HepG2 (cell line): ENCODE measurements around the gene RAB6A. TPM values are rescaled to one million over a fixed set of nuclear protein-coding genes. Genes with fewer than 3 reads are reported as not detected.
"Not testable (repeated sequence)": the region's sequence is repeated elsewhere in the genome, so short reads cannot be mapped to it uniquely, and the experiment has no call there.

Source experiments
- ATAC-seq: fragments of 200-7000 bp; cut with Tn5 transposase; 3 replicates; pipeline ENCODE4 v1.9.1; 2020; ENCODE audit warnings: mild to moderate bottlenecking, moderate library complexity
- BruUV-seq: library from RNA; stranded (reverse); fragments of 400-500 nt; replicated peaks from 2 replicates; lab custom pipeline; 2021; lab: Mats Ljungman, UMichigan
- CTCF ChIA-PET: fragments of 300-600 bp; formaldehyde crosslinking; extraction: SDS; loops from one replicate; lab custom pipeline; 2021; ENCODE audit warnings: low total read pairs, inconsistent platforms, low intra/inter-chr PET ratio; lab: Yijun Ruan, JAX
- POLR2A ChIA-PET: fragments of 350-600 bp; sonication (Branson Sonifier 250); formaldehyde crosslinking; loops from one replicate; lab custom pipeline; 2020; ENCODE audit warnings: antibody characterized with exemption, inconsistent platforms; lab: Yijun Ruan, JAX
- DNase-seq: peaks from one replicate; pipeline ENCODE4 v3.0.0-alpha.2; 2015; ENCODE audit warnings: low spot score
- FAIRE-seq: peaks from 3 replicates; lab custom pipeline; 2011; peaks lifted over from hg19 to GRCh38; lab: Jason Lieb, UNC
- H2AFZ ChIP-seq: one replicate; pipeline ENCODE4 v1.6.1; 2011; ENCODE audit warnings: low read length, inconsistent platforms
- H3K27ac ChIP-seq: fragments of 300-600 bp; 3 replicates; pipeline ENCODE4 v1.8.0; 2011; ENCODE audit warnings: mixed run types, mild to moderate bottlenecking, mixed read lengths, low read length, inconsistent platforms; ENCODE audit not compliant: insufficient read depth; ENCODE audit errors: extremely low read length
- H3K27me3 ChIP-seq, 2 experiments: fragments of 200-600 bp in 1 of 2; 2 replicates in 1 of 2; 3 replicates in 1 of 2; pipeline versions ENCODE4 v1.6.0 to v1.8.0; 2011; ENCODE audit warnings: low read length in 2 of 2, mild to moderate bottlenecking in 2 of 2, moderate library complexity in 2 of 2, inconsistent platforms in 1 of 2; ENCODE audit not compliant: insufficient read depth in 2 of 2, control insufficient read depth in 1 of 2
- H3K36me3 ChIP-seq, 2 experiments: fragments of 200-600 bp in 1 of 2; replicated peaks in 1 of 2; 2 replicates in 1 of 2; 3 replicates in 1 of 2; pipeline versions ENCODE4 v1.5.1 to v1.8.0; 2011; ENCODE audit warnings: low read length in 2 of 2, inconsistent platforms in 1 of 2; ENCODE audit not compliant: insufficient read depth in 2 of 2, control insufficient read depth in 1 of 2
- H3K4me1 ChIP-seq: 2 replicates; pipeline ENCODE4 v1.5.1; 2012; ENCODE audit warnings: low read length, inconsistent platforms; ENCODE audit not compliant: insufficient read depth
- H3K4me2 ChIP-seq: 2 replicates; pipeline ENCODE4 v1.6.0; 2011; ENCODE audit warnings: low read depth, low read length, inconsistent platforms
- H3K4me3 ChIP-seq, 3 experiments: fragments of 200-600 bp in 1 of 3; sonication (generic), shearing (Covaris generic) in 1 of 3; replicated peaks in 1 of 3; 2 replicates each; pipeline ENCODE4 v1.5.1; 2011 to 2016; ENCODE audit warnings: low read length in 3 of 3, inconsistent platforms in 2 of 3, low read depth in 2 of 3, mild to moderate bottlenecking in 2 of 3, control low read depth in 1 of 3, mixed read lengths in 1 of 3; ENCODE audit not compliant: insufficient read depth in 1 of 3
- H3K79me2 ChIP-seq: one replicate; pipeline ENCODE4 v1.6.1; 2011; ENCODE audit warnings: low read length, inconsistent platforms; ENCODE audit not compliant: insufficient read depth
- H3K9ac ChIP-seq: 2 replicates; pipeline ENCODE4 v1.6.0; 2011; ENCODE audit warnings: mild to moderate bottlenecking, low read depth, low read length, inconsistent platforms; ENCODE audit not compliant: insufficient read depth
- H3K9me3 ChIP-seq: 2 replicates; pipeline ENCODE4 v1.5.1; 2012; ENCODE audit warnings: mild to moderate bottlenecking, low read length
- H4K20me1 ChIP-seq: 2 replicates; pipeline ENCODE4 v1.6.0; 2011; ENCODE audit warnings: inconsistent platforms, mild to moderate bottlenecking, low read length, moderate library complexity; ENCODE audit not compliant: insufficient read depth
- ATRX ChIP-seq: sonication (generic); formaldehyde crosslinking; IDR thresholded peaks from 2 replicates; pipeline ENCODE4 v1.4.0; 2020; ENCODE audit warnings: missing genetic modification reagents, borderline replicate concordance
- DDIT3 ChIP-seq: sonication (generic); formaldehyde crosslinking; IDR thresholded peaks from 2 replicates; pipeline ENCODE4 v1.4.0; 2020; ENCODE audit warnings: mild to moderate bottlenecking, missing genetic modification reagents
- KDM4B ChIP-seq: sonication (generic); formaldehyde crosslinking; IDR thresholded peaks from 2 replicates; pipeline ENCODE4 v1.4.0; 2020; ENCODE audit warnings: missing genetic modification reagents
- MNT ChIP-seq: fragments of 450-650 bp; IDR thresholded peaks from 2 replicates; pipeline ENCODE4 v1.6.1; 2016
- STAG1 ChIP-seq: sonication (generic); formaldehyde crosslinking; IDR thresholded peaks from 2 replicates; pipeline ENCODE4 v1.4.0; 2020; ENCODE audit warnings: missing genetic modification reagents
- ZNF354B ChIP-seq: sonication (generic); formaldehyde crosslinking; IDR thresholded peaks from 2 replicates; pipeline ENCODE4 v1.8.0; 2022; ENCODE audit warnings: mild to moderate bottlenecking, missing genetic modification reagents
- ZNF383 ChIP-seq: sonication (generic); formaldehyde crosslinking; IDR thresholded peaks from 2 replicates; pipeline ENCODE4 v1.4.0; 2020; ENCODE audit warnings: missing genetic modification reagents, mild to moderate bottlenecking, borderline replicate concordance
- WGBS: methylation state at CpG from one replicate; pipeline ENCODE4 v1.1.6; 2017; ENCODE audit warnings: low lambda C conversion rate; 5-methylcytosine and 5-hydroxymethylcytosine counted together
- in situ Hi-C: cut with HindIII; loops from 2 replicates; pipeline ENCODE4 v1.10.0; 2017; ENCODE audit warnings: low pct_unique_long_range_greater_than_20kb; ENCODE audit not compliant: extremely low pct_ligation_motif_present
- intact Hi-C: fragments of 100-400 bp; cut with micrococcal nuclease; formaldehyde crosslinking; loops from one replicate; pipeline ENCODE4 v1.10.0; 2022; ENCODE audit not compliant: unreplicated experiment
- polyA plus RNA-seq, 8 experiments: library from polyadenylated mRNA; depleted of rRNA in 3 of 8; stranded (reverse) in 7 of 8; unstranded in 1 of 8; fragments of >200 nt; fragmentation: Illumina TruSeq in 4 of 8; extraction: Trizol in 4 of 8; gene quantifications; 2 replicates each; pipeline versions ENCODE4 v1.2.1 to v1.2.3, GENCODE V29; 2011 to 2016; ENCODE audit warnings: low read depth in 4 of 8, missing spikeins in 1 of 8, mixed read lengths in 1 of 8; ENCODE audit not compliant: insufficient read depth in 1 of 8
- total RNA-seq, 5 experiments: library from RNA; depleted of rRNA; stranded (reverse); fragments of >200 nt; fragmentation: Illumina TruSeq; extraction: Trizol; gene quantifications; 2 replicates each; pipeline ENCODE4 v1.2.3, GENCODE V29; 2016; ENCODE audit warnings: low read depth in 1 of 5
- TF ChIP-seq, protein P1 (sequence below): sonication (generic); formaldehyde crosslinking; IDR thresholded peaks from 2 replicates; pipeline ENCODE4 v1.8.0; 2022; ENCODE audit warnings: missing genetic modification reagents, mild to moderate bottlenecking, moderate library complexity, borderline replicate concordance
- TF ChIP-seq, protein P2 (sequence below): sonication (generic); formaldehyde crosslinking; IDR thresholded peaks from 2 replicates; pipeline ENCODE4 v1.5.0; 2020; ENCODE audit warnings: mild to moderate bottlenecking, missing genetic modification reagents, moderate library complexity
- TF ChIP-seq, protein P3 (sequence below): IDR thresholded peaks from 2 replicates; pipeline ENCODE4 v1.6.1; 2016; ENCODE audit warnings: missing genetic modification reagents, missing compliant biosample characterization

The RAB6A gene
- total and polyA plus RNA-seq, 2 of the 13 experiments (the other 11 are each of a cell fraction or from before 2014, with no cell fraction given), result 74.3 to 121 TPM

DNA sequence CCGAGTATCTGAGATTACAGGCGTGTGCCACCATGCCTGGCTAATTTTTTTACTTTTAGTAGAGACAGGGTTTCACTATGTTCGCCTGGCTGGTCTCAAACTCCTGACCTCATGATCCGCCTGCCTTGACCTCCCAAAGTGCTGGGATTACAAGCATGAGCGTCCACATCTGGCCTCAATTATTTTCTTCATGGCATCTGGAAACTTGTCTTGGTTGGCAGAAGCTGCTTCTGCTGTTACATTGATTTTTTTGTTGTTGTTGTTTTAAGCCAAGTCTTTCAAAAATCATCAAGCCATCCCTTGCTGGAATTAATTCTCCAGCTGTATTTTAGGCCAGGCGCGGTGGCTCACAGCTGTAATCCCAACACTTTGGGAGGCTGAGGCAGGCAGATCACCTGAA is 27.9 kb downstream of the RAB6A start:
- FAIRE-seq, H3K9ac ChIP-seq, CTCF ChIA-PET, H3K4me1 ChIP-seq, H3K4me2 ChIP-seq, POLR2A ChIA-PET, H3K27me3 ChIP-seq, ATAC-seq, intact Hi-C loops, H3K4me3 ChIP-seq, H3K9me3 ChIP-seq, in situ Hi-C loops, DNase-seq, H2AFZ ChIP-seq, H3K27ac ChIP-seq, BruUV-seq: not testable (repeated sequence)
- H4K20me1 ChIP-seq, result peaks cover 10% of the 10 kb centered on the region
- H3K36me3 ChIP-seq, result peaks cover 2 to 32% of the 10 kb centered on the region in 2 experiments
- WGBS, result 95% methylated on average over 7 of the region's 7 CpGs
- peaks cover 75% of the 10 kb centered on the region for H3K79me2 ChIP-seq

- H2AFZ ChIP-seq, result no peak overlapping the region
- H3K4me2 ChIP-seq, result no peak overlapping the region
- H4K20me1 ChIP-seq, result no peaks in the 10 kb centered on the region; the same call in 1 of the 2 replicates
- BruUV-seq, result no TSS peak
- peak; percentile 77 for TF ChIP-seq MNT
- TF ChIP-seq ZNF354B, result no peak
- TF ChIP-seq, protein P1, sequence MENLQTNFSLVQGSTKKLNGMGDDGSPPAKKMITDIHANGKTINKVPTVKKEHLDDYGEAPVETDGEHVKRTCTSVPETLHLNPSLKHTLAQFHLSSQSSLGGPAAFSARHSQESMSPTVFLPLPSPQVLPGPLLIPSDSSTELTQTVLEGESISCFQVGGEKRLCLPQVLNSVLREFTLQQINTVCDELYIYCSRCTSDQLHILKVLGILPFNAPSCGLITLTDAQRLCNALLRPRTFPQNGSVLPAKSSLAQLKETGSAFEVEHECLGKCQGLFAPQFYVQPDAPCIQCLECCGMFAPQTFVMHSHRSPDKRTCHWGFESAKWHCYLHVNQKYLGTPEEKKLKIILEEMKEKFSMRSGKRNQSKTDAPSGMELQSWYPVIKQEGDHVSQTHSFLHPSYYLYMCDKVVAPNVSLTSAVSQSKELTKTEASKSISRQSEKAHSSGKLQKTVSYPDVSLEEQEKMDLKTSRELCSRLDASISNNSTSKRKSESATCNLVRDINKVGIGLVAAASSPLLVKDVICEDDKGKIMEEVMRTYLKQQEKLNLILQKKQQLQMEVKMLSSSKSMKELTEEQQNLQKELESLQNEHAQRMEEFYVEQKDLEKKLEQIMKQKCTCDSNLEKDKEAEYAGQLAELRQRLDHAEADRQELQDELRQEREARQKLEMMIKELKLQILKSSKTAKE (CRISPR knock-in tag), result no peak
- TF ChIP-seq DDIT3, result no peak
- TF ChIP-seq ATRX, result no peak
- TF ChIP-seq KDM4B (CRISPR knock-in tag), result no peak
- TF ChIP-seq, protein P2, sequence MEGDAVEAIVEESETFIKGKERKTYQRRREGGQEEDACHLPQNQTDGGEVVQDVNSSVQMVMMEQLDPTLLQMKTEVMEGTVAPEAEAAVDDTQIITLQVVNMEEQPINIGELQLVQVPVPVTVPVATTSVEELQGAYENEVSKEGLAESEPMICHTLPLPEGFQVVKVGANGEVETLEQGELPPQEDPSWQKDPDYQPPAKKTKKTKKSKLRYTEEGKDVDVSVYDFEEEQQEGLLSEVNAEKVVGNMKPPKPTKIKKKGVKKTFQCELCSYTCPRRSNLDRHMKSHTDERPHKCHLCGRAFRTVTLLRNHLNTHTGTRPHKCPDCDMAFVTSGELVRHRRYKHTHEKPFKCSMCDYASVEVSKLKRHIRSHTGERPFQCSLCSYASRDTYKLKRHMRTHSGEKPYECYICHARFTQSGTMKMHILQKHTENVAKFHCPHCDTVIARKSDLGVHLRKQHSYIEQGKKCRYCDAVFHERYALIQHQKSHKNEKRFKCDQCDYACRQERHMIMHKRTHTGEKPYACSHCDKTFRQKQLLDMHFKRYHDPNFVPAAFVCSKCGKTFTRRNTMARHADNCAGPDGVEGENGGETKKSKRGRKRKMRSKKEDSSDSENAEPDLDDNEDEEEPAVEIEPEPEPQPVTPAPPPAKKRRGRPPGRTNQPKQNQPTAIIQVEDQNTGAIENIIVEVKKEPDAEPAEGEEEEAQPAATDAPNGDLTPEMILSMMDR (CRISPR knock-in tag), result peak; percentile 57
- TF ChIP-seq, protein P3, sequence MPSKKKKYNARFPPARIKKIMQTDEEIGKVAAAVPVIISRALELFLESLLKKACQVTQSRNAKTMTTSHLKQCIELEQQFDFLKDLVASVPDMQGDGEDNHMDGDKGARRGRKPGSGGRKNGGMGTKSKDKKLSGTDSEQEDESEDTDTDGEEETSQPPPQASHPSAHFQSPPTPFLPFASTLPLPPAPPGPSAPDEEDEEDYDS (CRISPR knock-in tag), result no peak
- TF ChIP-seq STAG1, result peak; percentile 48
- no peak for TF ChIP-seq ZNF383 (CRISPR knock-in tag)
- no peak overlapping the region for H3K27ac ChIP-seq
- peak; percentile 12 for FAIRE-seq
- peak; percentile 87 for ATAC-seq
- H3K4me3 ChIP-seq, result no peak overlapping the region
- intact Hi-C loops, result no loop called here
- ChIA-PET CTCF (interaction anchor here (1.0 kb wide), 1 partner anchor 104 kb away, joined by 3 read pairs; no protein-coding TSS in a partner anchor), POLR2A (no interaction called here)
- H3K9ac ChIP-seq, result no peak overlapping the region
- peak; percentile 28 for DNase-seq
- H3K27me3 ChIP-seq, result no peaks in the 10 kb centered on the region
- in situ Hi-C loops, result no loop called here
- H3K4me1 ChIP-seq, result no peaks in the 10 kb centered on the region
- peaks cover 2 to 28% of the 10 kb centered on the region in 2 experiments; a peak in 4 of 5 replicates for H3K36me3 ChIP-seq
- H3K9me3 ChIP-seq, result no peaks in the 10 kb centered on the region
- 90% methylated on average over 3 of the region's 3 CpGs for WGBS
- H3K79me2 ChIP-seq, result peaks cover 61% of the 10 kb centered on the region
Observed at GRCh38 chr11:73729594-73730206, 31.2 kb downstream of the RAB6A start.
